HepG2 (cell line): ENCODE data around the gene IFNL1. TPM values are rescaled to one million over a fixed set of nuclear protein-coding genes. Genes with fewer than 3 reads are reported as not detected.

Source experiments
- ATAC-seq: fragments of 200-7000 bp; cut with Tn5 transposase; 3 replicates; pipeline ENCODE4 v1.9.1; 2020; ENCODE audit warnings: mild to moderate bottlenecking, moderate library complexity
- BruUV-seq: library from RNA; stranded (reverse); fragments of 400-500 nt; replicated peaks from 2 replicates; lab custom pipeline; 2021; lab: Mats Ljungman, UMichigan
- CTCF ChIA-PET: fragments of 300-600 bp; formaldehyde crosslinking; extraction: SDS; loops from one replicate; lab custom pipeline; 2021; ENCODE audit warnings: low total read pairs, inconsistent platforms, low intra/inter-chr PET ratio; lab: Yijun Ruan, JAX
- POLR2A ChIA-PET: fragments of 350-600 bp; sonication (Branson Sonifier 250); formaldehyde crosslinking; loops from one replicate; lab custom pipeline; 2020; ENCODE audit warnings: antibody characterized with exemption, inconsistent platforms; lab: Yijun Ruan, JAX
- DNase-seq: peaks from one replicate; pipeline ENCODE4 v3.0.0-alpha.2; 2015; ENCODE audit warnings: low spot score
- FAIRE-seq: peaks from 3 replicates; lab custom pipeline; 2011; peaks lifted over from hg19 to GRCh38; lab: Jason Lieb, UNC
- H2AFZ ChIP-seq: one replicate; pipeline ENCODE4 v1.6.1; 2011; ENCODE audit warnings: low read length, inconsistent platforms
- H3K27ac ChIP-seq: fragments of 300-600 bp; 3 replicates; pipeline ENCODE4 v1.8.0; 2011; ENCODE audit warnings: mixed run types, mild to moderate bottlenecking, mixed read lengths, low read length, inconsistent platforms; ENCODE audit not compliant: insufficient read depth; ENCODE audit errors: extremely low read length
- H3K27me3 ChIP-seq, 2 experiments: fragments of 200-600 bp in 1 of 2; 2 replicates in 1 of 2; 3 replicates in 1 of 2; pipeline versions ENCODE4 v1.6.0 to v1.8.0; 2011; ENCODE audit warnings: low read length in 2 of 2, mild to moderate bottlenecking in 2 of 2, moderate library complexity in 2 of 2, inconsistent platforms in 1 of 2; ENCODE audit not compliant: insufficient read depth in 2 of 2, control insufficient read depth in 1 of 2
- H3K36me3 ChIP-seq, 2 experiments: fragments of 200-600 bp in 1 of 2; replicated peaks in 1 of 2; 2 replicates in 1 of 2; 3 replicates in 1 of 2; pipeline versions ENCODE4 v1.5.1 to v1.8.0; 2011; ENCODE audit warnings: low read length in 2 of 2, inconsistent platforms in 1 of 2; ENCODE audit not compliant: insufficient read depth in 2 of 2, control insufficient read depth in 1 of 2
- H3K4me1 ChIP-seq: 2 replicates; pipeline ENCODE4 v1.5.1; 2012; ENCODE audit warnings: low read length, inconsistent platforms; ENCODE audit not compliant: insufficient read depth
- H3K4me2 ChIP-seq: 2 replicates; pipeline ENCODE4 v1.6.0; 2011; ENCODE audit warnings: low read depth, low read length, inconsistent platforms
- H3K4me3 ChIP-seq, 3 experiments: fragments of 200-600 bp in 1 of 3; sonication (generic), shearing (Covaris generic) in 1 of 3; replicated peaks in 1 of 3; 2 replicates each; pipeline ENCODE4 v1.5.1; 2011 to 2016; ENCODE audit warnings: low read length in 3 of 3, inconsistent platforms in 2 of 3, low read depth in 2 of 3, mild to moderate bottlenecking in 2 of 3, control low read depth in 1 of 3, mixed read lengths in 1 of 3; ENCODE audit not compliant: insufficient read depth in 1 of 3
- H3K79me2 ChIP-seq: one replicate; pipeline ENCODE4 v1.6.1; 2011; ENCODE audit warnings: low read length, inconsistent platforms; ENCODE audit not compliant: insufficient read depth
- H3K9ac ChIP-seq: 2 replicates; pipeline ENCODE4 v1.6.0; 2011; ENCODE audit warnings: mild to moderate bottlenecking, low read depth, low read length, inconsistent platforms; ENCODE audit not compliant: insufficient read depth
- H3K9me3 ChIP-seq: 2 replicates; pipeline ENCODE4 v1.5.1; 2012; ENCODE audit warnings: mild to moderate bottlenecking, low read length
- H4K20me1 ChIP-seq: 2 replicates; pipeline ENCODE4 v1.6.0; 2011; ENCODE audit warnings: inconsistent platforms, mild to moderate bottlenecking, low read length, moderate library complexity; ENCODE audit not compliant: insufficient read depth
- AGO2 ChIP-seq: fragments of 200-400 bp; formaldehyde crosslinking; optimal IDR thresholded peaks from 2 replicates; pipeline ENCODE3; 2017; ENCODE audit warnings: mild to moderate bottlenecking, low read depth, low read length, moderate library complexity
- ARID2 ChIP-seq: sonication (generic); formaldehyde crosslinking; IDR thresholded peaks from 2 replicates; pipeline ENCODE4 v1.8.1; 2022; ENCODE audit warnings: mild to moderate bottlenecking, missing genetic modification reagents, borderline replicate concordance
- CCAR2 ChIP-seq: fragments of 200-400 bp; formaldehyde crosslinking; optimal IDR thresholded peaks from 2 replicates; pipeline ENCODE3; 2018; ENCODE audit warnings: low read depth, mild to moderate bottlenecking, low read length, moderate library complexity
- CENPT ChIP-seq: sonication (generic); formaldehyde crosslinking; IDR thresholded peaks from 2 replicates; pipeline ENCODE4 v1.8.0; 2022; ENCODE audit warnings: low read depth, mild to moderate bottlenecking, moderate library complexity, missing genetic modification reagents
- CREM ChIP-seq, 2 experiments: sonication (generic) in 1 of 2; formaldehyde crosslinking in 1 of 2; IDR thresholded peaks; 2 replicates each; pipeline versions ENCODE4 v1.4.0 to v1.6.1; 2016 to 2020; ENCODE audit warnings: antibody characterized with exemption in 1 of 2, mild to moderate bottlenecking in 1 of 2, missing genetic modification reagents in 1 of 2
- JUND ChIP-seq: sonication (generic); formaldehyde crosslinking; IDR thresholded peaks from 2 replicates; pipeline ENCODE4 v1.8.0; 2022; ENCODE audit warnings: mild to moderate bottlenecking, missing genetic modification reagents
- KLF16 ChIP-seq, 2 experiments: sonication (generic) in 1 of 2; formaldehyde crosslinking in 1 of 2; IDR thresholded peaks; 2 replicates each; pipeline versions ENCODE4 v1.6.1 to v1.8.0; 2016 to 2023; ENCODE audit warnings: missing genetic modification reagents in 2 of 2, missing compliant biosample characterization in 1 of 2
- KLF9 ChIP-seq: IDR thresholded peaks from 2 replicates; pipeline ENCODE4 v1.6.1; 2016; ENCODE audit warnings: low read depth
- NFYB ChIP-seq: sonication (generic); formaldehyde crosslinking; IDR thresholded peaks from 2 replicates; pipeline ENCODE4 v1.4.0; 2020; ENCODE audit warnings: missing genetic modification reagents
- TBP ChIP-seq: sonication (generic); formaldehyde crosslinking; IDR thresholded peaks from 2 replicates; pipeline ENCODE4 v1.5.0; 2020; ENCODE audit warnings: missing genetic modification reagents
- YEATS4 ChIP-seq: sonication (generic); formaldehyde crosslinking; IDR thresholded peaks from 2 replicates; pipeline ENCODE4 v1.4.0; 2020; ENCODE audit warnings: missing genetic modification reagents, borderline replicate concordance
- ZFP62 ChIP-seq: sonication (generic); formaldehyde crosslinking; IDR thresholded peaks from 2 replicates; pipeline ENCODE4 v1.4.0; 2020; ENCODE audit warnings: missing genetic modification reagents
- ZNF34 ChIP-seq: sonication (generic); formaldehyde crosslinking; IDR thresholded peaks from 2 replicates; pipeline ENCODE4 v1.4.0; 2020; ENCODE audit warnings: mild to moderate bottlenecking, missing genetic modification reagents, borderline replicate concordance
- ZNF615 ChIP-seq: sonication (generic); formaldehyde crosslinking; IDR thresholded peaks from 2 replicates; pipeline ENCODE4 v1.5.0; 2020; ENCODE audit warnings: mild to moderate bottlenecking, missing genetic modification reagents, borderline replicate concordance
- ZNF619 ChIP-seq: sonication (generic); formaldehyde crosslinking; IDR thresholded peaks from 2 replicates; pipeline ENCODE4 v1.4.0; 2020; ENCODE audit warnings: mild to moderate bottlenecking, missing genetic modification reagents
- WGBS: methylation state at CpG from one replicate; pipeline ENCODE4 v1.1.6; 2017; ENCODE audit warnings: low lambda C conversion rate; 5-methylcytosine and 5-hydroxymethylcytosine counted together
- in situ Hi-C: cut with HindIII; loops from 2 replicates; pipeline ENCODE4 v1.10.0; 2017; ENCODE audit warnings: low pct_unique_long_range_greater_than_20kb; ENCODE audit not compliant: extremely low pct_ligation_motif_present
- intact Hi-C: fragments of 100-400 bp; cut with micrococcal nuclease; formaldehyde crosslinking; loops from one replicate; pipeline ENCODE4 v1.10.0; 2022; ENCODE audit not compliant: unreplicated experiment
- polyA plus RNA-seq, 8 experiments: library from polyadenylated mRNA; depleted of rRNA in 3 of 8; stranded (reverse) in 7 of 8; unstranded in 1 of 8; fragments of >200 nt; fragmentation: Illumina TruSeq in 4 of 8; extraction: Trizol in 4 of 8; gene quantifications; 2 replicates each; pipeline versions ENCODE4 v1.2.1 to v1.2.3, GENCODE V29; 2011 to 2016; ENCODE audit warnings: low read depth in 4 of 8, missing spikeins in 1 of 8, mixed read lengths in 1 of 8; ENCODE audit not compliant: insufficient read depth in 1 of 8
- total RNA-seq, 5 experiments: library from RNA; depleted of rRNA; stranded (reverse); fragments of >200 nt; fragmentation: Illumina TruSeq; extraction: Trizol; gene quantifications; 2 replicates each; pipeline ENCODE4 v1.2.3, GENCODE V29; 2016; ENCODE audit warnings: low read depth in 1 of 5
- TF ChIP-seq, protein P1 (sequence below): sonication (generic); formaldehyde crosslinking; IDR thresholded peaks from 2 replicates; pipeline ENCODE4 v1.5.0; 2020; ENCODE audit warnings: mild to moderate bottlenecking, missing genetic modification reagents, moderate library complexity
- TF ChIP-seq, protein P2 (sequence below): sonication (generic); formaldehyde crosslinking; IDR thresholded peaks from 2 replicates; pipeline ENCODE4 v1.9.0; 2021; ENCODE audit warnings: missing genetic modification reagents, borderline replicate concordance
- TF ChIP-seq, protein P3 (sequence below): sonication (generic); formaldehyde crosslinking; IDR thresholded peaks from 2 replicates; pipeline ENCODE4 v1.5.0; 2020; ENCODE audit warnings: missing genetic modification reagents

Gene IFNL1
- total and polyA plus RNA-seq, 2 of the 13 experiments (the other 11 are each of a cell fraction or from before 2014, with no cell fraction given), result not detected

DNA sequence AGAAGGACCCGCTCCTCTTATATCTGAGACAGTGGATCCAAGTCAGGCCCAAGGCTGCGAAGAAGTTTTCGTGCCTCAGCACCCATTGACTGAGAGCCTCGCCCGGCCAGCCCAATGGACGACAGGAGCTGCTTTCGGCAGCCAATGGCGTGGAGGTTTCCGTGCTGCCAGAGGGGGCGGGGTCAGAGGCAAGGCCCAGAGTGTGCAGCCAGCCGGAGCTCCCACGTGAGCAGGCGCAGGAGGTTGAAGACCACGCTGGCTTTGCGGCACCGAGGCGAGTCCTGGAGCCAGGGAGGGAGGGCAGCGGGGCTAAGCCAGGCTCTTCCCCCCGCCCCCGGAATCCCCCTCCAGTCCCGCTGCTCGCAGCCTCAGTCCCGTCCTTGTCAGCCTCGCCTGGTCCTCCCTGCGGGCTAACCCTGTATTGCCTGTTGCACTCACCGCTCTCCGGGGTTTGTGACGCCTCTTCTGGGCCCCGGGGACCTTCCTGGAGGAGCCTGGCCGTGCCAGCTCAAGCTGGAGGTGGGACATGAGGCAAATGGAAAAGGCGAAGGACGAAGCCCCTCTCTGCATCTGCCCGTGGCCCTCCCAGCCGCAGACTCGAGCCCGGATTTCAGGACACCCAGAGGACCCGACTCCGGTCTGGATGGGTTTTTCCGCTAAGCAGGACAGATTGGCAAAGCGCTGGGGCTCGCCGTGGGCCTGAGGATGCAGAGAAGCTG, 49.1 kb upstream of the IFNL1 start:
- in situ Hi-C loops (no loop called here), intact Hi-C loops (no loop called here)
- no peak for DNase-seq
- no peak overlapping the region for H3K27ac ChIP-seq
- ATAC-seq, result no peak; the same call in 2 of the 3 replicates
- no peak overlapping the region for H2AFZ ChIP-seq
- H3K9ac ChIP-seq, result no peak overlapping the region
- H3K4me3 ChIP-seq, result no peak overlapping the region
- no peak overlapping the region for H3K4me2 ChIP-seq
- no peaks in the 10 kb centered on the region for H3K9me3 ChIP-seq
- H3K36me3 ChIP-seq, result no peaks in the 10 kb centered on the region
- TF ChIP-seq, protein P1, sequence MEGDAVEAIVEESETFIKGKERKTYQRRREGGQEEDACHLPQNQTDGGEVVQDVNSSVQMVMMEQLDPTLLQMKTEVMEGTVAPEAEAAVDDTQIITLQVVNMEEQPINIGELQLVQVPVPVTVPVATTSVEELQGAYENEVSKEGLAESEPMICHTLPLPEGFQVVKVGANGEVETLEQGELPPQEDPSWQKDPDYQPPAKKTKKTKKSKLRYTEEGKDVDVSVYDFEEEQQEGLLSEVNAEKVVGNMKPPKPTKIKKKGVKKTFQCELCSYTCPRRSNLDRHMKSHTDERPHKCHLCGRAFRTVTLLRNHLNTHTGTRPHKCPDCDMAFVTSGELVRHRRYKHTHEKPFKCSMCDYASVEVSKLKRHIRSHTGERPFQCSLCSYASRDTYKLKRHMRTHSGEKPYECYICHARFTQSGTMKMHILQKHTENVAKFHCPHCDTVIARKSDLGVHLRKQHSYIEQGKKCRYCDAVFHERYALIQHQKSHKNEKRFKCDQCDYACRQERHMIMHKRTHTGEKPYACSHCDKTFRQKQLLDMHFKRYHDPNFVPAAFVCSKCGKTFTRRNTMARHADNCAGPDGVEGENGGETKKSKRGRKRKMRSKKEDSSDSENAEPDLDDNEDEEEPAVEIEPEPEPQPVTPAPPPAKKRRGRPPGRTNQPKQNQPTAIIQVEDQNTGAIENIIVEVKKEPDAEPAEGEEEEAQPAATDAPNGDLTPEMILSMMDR (CRISPR knock-in tag), result no peak
- no peak for TF ChIP-seq AGO2
- TF ChIP-seq JUND (CRISPR knock-in tag), result no peak
- TF ChIP-seq CCAR2, result no peak
- no peak for TF ChIP-seq TBP (CRISPR knock-in tag)
- no peak for TF ChIP-seq ZNF34
- TF ChIP-seq, protein P2, sequence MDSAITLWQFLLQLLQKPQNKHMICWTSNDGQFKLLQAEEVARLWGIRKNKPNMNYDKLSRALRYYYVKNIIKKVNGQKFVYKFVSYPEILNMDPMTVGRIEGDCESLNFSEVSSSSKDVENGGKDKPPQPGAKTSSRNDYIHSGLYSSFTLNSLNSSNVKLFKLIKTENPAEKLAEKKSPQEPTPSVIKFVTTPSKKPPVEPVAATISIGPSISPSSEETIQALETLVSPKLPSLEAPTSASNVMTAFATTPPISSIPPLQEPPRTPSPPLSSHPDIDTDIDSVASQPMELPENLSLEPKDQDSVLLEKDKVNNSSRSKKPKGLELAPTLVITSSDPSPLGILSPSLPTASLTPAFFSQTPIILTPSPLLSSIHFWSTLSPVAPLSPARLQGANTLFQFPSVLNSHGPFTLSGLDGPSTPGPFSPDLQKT (CRISPR knock-in tag), result no peak
- TF ChIP-seq CENPT (CRISPR knock-in tag), result no peak
- TF ChIP-seq ZNF615, result no peak
- TF ChIP-seq, protein P3, sequence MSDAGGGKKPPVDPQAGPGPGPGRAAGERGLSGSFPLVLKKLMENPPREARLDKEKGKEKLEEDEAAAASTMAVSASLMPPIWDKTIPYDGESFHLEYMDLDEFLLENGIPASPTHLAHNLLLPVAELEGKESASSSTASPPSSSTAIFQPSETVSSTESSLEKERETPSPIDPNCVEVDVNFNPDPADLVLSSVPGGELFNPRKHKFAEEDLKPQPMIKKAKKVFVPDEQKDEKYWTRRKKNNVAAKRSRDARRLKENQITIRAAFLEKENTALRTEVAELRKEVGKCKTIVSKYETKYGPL (CRISPR knock-in tag), result no peak
- TF ChIP-seq KLF16 (CRISPR knock-in tag; IDR thresholded peaks at IDR 0.05), result no peak
- TF ChIP-seq ZNF619 (CRISPR knock-in tag), result no peak
- no peak for TF ChIP-seq CREM (IDR thresholded peaks at IDR 0.05)
- no peak for TF ChIP-seq CREM (CRISPR knock-in tag; IDR thresholded peaks at IDR 0.05)
- no peak for TF ChIP-seq NFYB (CRISPR knock-in tag)
- no peak for TF ChIP-seq KLF9 (CRISPR knock-in tag)
- no peak for TF ChIP-seq YEATS4
- no peak for TF ChIP-seq ARID2 (CRISPR knock-in tag)
- no peak for TF ChIP-seq ZFP62 (CRISPR knock-in tag)
- no peaks in the 10 kb centered on the region for H3K4me1 ChIP-seq
- no peak for FAIRE-seq
- ChIA-PET POLR2A (no interaction called here), CTCF (no interaction called here)
- BruUV-seq, result no TSS peak
- H3K27me3 ChIP-seq, result no peaks in the 10 kb centered on the region; a peak in 1 of 5 replicates
- no peaks in the 10 kb centered on the region for H4K20me1 ChIP-seq
- 62% methylated on average over 10 of the region's 42 CpGs for WGBS
- no peaks in the 10 kb centered on the region for H3K79me2 ChIP-seq
